K562 (cell line): ENCODE measurements around the gene USP28. TPM values are rescaled to one million over a fixed set of nuclear protein-coding genes. Genes with fewer than 3 reads are reported as not detected.

Source experiments
- E2F8 ChIP-seq: fragments of 450-650 bp; IDR thresholded peaks from 2 replicates; pipeline ENCODE4 v1.7.1; 2018; ENCODE audit warnings: mild to moderate bottlenecking, low read depth; ENCODE audit not compliant: partially characterized antibody
- ELK1 ChIP-seq: sonication (generic); formaldehyde crosslinking; IDR thresholded peaks from 2 replicates; pipeline ENCODE4 v1.8.1; 2022; ENCODE audit warnings: missing genetic modification reagents
- HDAC8 ChIP-seq: fragments of 450-650 bp; IDR thresholded peaks from 2 replicates; pipeline ENCODE4 v1.6.1; 2016; ENCODE audit warnings: mild to moderate bottlenecking, missing genetic modification characterization, moderate library complexity, missing compliant biosample characterization
- KAT7 ChIP-seq: sonication (generic); formaldehyde crosslinking; IDR thresholded peaks from 2 replicates; pipeline ENCODE4 v1.8.0; 2022; ENCODE audit warnings: missing genetic modification reagents, mild to moderate bottlenecking, borderline replicate concordance
- NEUROD1 ChIP-seq: fragments of 150-350 bp; IDR thresholded peaks from 2 replicates; pipeline ENCODE4 v1.6.1; 2014; ENCODE audit warnings: borderline replicate concordance, low read length, low read depth; ENCODE audit not compliant: partially characterized antibody
- NFYB ChIP-seq: IDR thresholded peaks from 2 replicates; pipeline ENCODE4 v1.6.1; 2011; ENCODE audit warnings: mild to moderate bottlenecking, moderate library complexity; ENCODE audit not compliant: insufficient read length; ENCODE audit errors: extremely low read depth
- ZNF274 ChIP-seq: IDR thresholded peaks from 2 replicates; pipeline ENCODE4 v1.6.1; 2011; ENCODE audit warnings: low read depth, mild to moderate bottlenecking, low read length, moderate library complexity, borderline replicate concordance
- ZNF583 ChIP-seq: fragments of 250-450 bp; sonication (Bioruptor Pico); IDR thresholded peaks from 2 replicates; pipeline ENCODE4 v1.4.0; 2020
- polyA plus RNA-seq, 8 experiments: library from polyadenylated mRNA; depleted of rRNA in 4 of 8; stranded (reverse) in 5 of 8; unstranded in 3 of 8; fragments of >200 nt; fragmentation: Nextera tagmentation in 2 of 8; fragmentation: Illumina TruSeq in 1 of 8; extraction: Ambion mirVana in 2 of 8; extraction: Trizol in 1 of 8; gene quantifications; 2 replicates each; pipeline versions ENCODE4 v1.2.1 to v1.2.3, GENCODE V29; 2011 to 2014; ENCODE audit warnings: inconsistent platforms in 1 of 8, missing spikeins in 1 of 8
- total RNA-seq, 7 experiments: library from RNA; depleted of rRNA in 6 of 7; stranded (reverse); fragments of >200 nt in 6 of 7; fragmentation: Illumina TruSeq in 2 of 7; extraction: Trizol in 2 of 7; gene quantifications; 2 replicates each; pipeline versions ENCODE4 v1.2.1 to v1.2.3, GENCODE V29; 2011 to 2021; ENCODE audit warnings: low replicate concordance in 1 of 7
- TF ChIP-seq, protein P1 (sequence below): fragments of 250-450 bp; sonication (Bioruptor Pico); IDR thresholded peaks from 2 replicates; pipeline ENCODE4 v1.8.0; 2021; ENCODE audit warnings: borderline replicate concordance, mild to moderate bottlenecking, moderate library complexity; ENCODE audit not compliant: poor library complexity, severe bottlenecking
- TF ChIP-seq, protein P2 (sequence below): fragments of 250-450 bp; sonication (Bioruptor Pico); IDR thresholded peaks from 2 replicates; pipeline ENCODE4 v1.5.0; 2021; ENCODE audit warnings: mild to moderate bottlenecking, borderline replicate concordance
- TF ChIP-seq, protein P3 (sequence below): sonication (generic); formaldehyde crosslinking; IDR thresholded peaks from 2 replicates; pipeline ENCODE4 v1.8.0; 2022; ENCODE audit warnings: missing genetic modification reagents, mild to moderate bottlenecking, moderate library complexity, borderline replicate concordance
- TF ChIP-seq, protein P4 (sequence below): fragments of 250-450 bp; sonication (Bioruptor Pico); IDR thresholded peaks from 2 replicates; pipeline ENCODE4 v1.5.0; 2021

USP28 gene
- total and polyA plus RNA-seq, 9 of the 15 experiments (the other 6 are each of a cell fraction or from before 2014, with no cell fraction given), result 3.7 to 42.7 (median 20.3) TPM

DNA sequence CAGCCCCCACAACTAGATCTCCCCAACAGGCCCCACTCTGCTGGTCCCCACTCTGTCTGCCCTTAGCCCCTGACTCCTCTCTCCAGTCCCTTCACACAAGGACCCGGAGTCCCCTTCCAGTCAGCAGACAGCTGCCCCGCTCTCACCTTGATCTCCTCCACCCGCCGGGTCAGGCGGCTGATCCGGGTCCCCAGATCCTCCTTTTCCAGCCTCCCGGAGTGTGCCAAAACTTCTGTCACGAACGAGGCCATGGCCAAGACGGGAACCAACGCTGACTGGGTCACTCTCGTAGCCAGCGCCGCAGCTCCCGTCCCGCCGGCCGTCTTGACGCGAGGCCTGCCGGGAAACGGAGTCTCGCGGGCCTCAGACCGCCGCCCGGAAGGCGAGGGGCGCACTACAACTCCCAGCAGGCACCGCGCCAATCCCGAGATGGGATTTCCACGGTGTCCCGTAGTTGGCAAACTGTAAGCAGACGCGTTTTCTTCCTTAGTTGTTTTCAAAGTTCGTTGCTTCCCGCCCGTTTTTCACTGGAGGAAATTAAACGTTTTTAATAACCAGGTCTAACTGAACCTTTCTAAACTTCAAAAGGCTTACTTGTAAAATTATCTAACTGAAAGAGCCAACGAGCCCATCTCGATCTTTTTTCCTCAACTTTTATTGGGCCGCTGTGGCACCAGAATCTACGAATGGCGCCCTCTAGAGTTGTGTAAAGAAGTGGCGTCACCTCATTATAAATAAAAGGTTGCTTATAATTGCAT lies 101.8 kb downstream of the USP28 start, which contains the start of gene ZW10 (continued):
- TF ChIP-seq, protein P1, sequence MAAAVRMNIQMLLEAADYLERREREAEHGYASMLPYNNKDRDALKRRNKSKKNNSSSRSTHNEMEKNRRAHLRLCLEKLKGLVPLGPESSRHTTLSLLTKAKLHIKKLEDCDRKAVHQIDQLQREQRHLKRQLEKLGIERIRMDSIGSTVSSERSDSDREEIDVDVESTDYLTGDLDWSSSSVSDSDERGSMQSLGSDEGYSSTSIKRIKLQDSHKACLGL (CRISPR knock-in tag), result no peak
- TF ChIP-seq E2F8, result no peak
- TF ChIP-seq, protein P2, sequence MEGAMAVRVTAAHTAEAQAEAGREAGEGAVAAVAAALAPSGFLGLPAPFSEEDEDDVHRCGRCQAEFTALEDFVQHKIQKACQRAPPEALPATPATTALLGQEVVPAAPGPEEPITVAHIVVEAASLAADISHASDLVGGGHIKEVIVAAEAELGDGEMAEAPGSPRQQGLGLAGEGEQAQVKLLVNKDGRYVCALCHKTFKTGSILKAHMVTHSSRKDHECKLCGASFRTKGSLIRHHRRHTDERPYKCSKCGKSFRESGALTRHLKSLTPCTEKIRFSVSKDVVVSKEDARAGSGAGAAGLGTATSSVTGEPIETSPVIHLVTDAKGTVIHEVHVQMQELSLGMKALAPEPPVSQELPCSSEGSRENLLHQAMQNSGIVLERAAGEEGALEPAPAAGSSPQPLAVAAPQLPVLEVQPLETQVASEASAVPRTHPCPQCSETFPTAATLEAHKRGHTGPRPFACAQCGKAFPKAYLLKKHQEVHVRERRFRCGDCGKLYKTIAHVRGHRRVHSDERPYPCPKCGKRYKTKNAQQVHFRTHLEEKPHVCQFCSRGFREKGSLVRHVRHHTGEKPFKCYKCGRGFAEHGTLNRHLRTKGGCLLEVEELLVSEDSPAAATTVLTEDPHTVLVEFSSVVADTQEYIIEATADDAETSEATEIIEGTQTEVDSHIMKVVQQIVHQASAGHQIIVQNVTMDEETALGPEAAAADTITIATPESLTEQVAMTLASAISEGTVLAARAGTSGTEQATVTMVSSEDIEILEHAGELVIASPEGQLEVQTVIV, result no peak
- TF ChIP-seq, protein P3, sequence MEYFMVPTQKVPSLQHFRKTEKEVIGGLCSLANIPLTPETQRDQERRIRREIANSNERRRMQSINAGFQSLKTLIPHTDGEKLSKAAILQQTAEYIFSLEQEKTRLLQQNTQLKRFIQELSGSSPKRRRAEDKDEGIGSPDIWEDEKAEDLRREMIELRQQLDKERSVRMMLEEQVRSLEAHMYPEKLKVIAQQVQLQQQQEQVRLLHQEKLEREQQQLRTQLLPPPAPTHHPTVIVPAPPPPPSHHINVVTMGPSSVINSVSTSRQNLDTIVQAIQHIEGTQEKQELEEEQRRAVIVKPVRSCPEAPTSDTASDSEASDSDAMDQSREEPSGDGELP (CRISPR knock-in tag), result peak; percentile 67; the same call in 1 of the 2 replicates
- TF ChIP-seq KAT7, result no peak
- TF ChIP-seq, protein P4, sequence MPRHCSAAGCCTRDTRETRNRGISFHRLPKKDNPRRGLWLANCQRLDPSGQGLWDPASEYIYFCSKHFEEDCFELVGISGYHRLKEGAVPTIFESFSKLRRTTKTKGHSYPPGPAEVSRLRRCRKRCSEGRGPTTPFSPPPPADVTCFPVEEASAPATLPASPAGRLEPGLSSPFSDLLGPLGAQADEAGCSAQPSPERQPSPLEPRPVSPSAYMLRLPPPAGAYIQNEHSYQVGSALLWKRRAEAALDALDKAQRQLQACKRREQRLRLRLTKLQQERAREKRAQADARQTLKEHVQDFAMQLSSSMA (CRISPR knock-in tag), result no peak
- TF ChIP-seq HDAC8, result no peak
- peak; percentile 53 for TF ChIP-seq NEUROD1
- no peak for TF ChIP-seq ELK1 (CRISPR knock-in tag)
- no peak for TF ChIP-seq ZNF583 (CRISPR knock-in tag)
- no peak for TF ChIP-seq ZNF274
- no peak for TF ChIP-seq NFYB
